ENCODE results near the gene AQP3. TPM values are rescaled to one million over a fixed set of nuclear protein-coding genes. Genes with fewer than 3 reads are reported as not detected.

AQP3 gene
- total and polyA plus RNA-seq, 2 of the 8 experiments (the other 6 are each of a cell fraction or from before 2014, with no cell fraction given) = 2.6 to 7.6 TPM

- FAIRE-seq (peak; percentile 88), DNase-seq (ENCODE audit: low read depth in 1 of 2, low spot score in 2 of 2) (peak; percentile 96 to 97)
- Histone ChIP-seq H3K27ac (ENCODE audit: low read depth, low read length) (no peak within 1 kb of the TSS), H3K27me3 (replicated peaks in 1 of 4; ENCODE audit: control insufficient read depth in 3 of 4, extremely low read depth in 1 of 4, insufficient read depth in 3 of 4, low read length in 3 of 4) (no peaks in the 10 kb centered on the region), H3K4ac (replicated peaks; ENCODE audit: insufficient read length, low read depth, low read length) (no peak within 1 kb of the TSS), H2BK5ac (ENCODE audit: low read depth, low read length) (no peak within 1 kb of the TSS), H2BK20ac (ENCODE audit: low read length) (no peak within 1 kb of the TSS), H4K8ac (ENCODE audit: extremely low read depth, insufficient read depth, low read length) (peak within 1 kb of the TSS; percentile 68), H2BK120ac (replicated peaks; ENCODE audit: low read depth, low read length) (no peak within 1 kb of the TSS), H2AK5ac (ENCODE audit: low read depth, low read length) (no peak within 1 kb of the TSS), H3K23me2 (ENCODE audit: low read depth, low read length) (peaks cover 8% of the 10 kb centered on the region; the same call in 1 of the 2 replicates), H2BK15ac (ENCODE audit: low read length) (no peak within 1 kb of the TSS), H4K20me1 (replicated peaks in 1 of 2; ENCODE audit: control insufficient read depth in 1 of 2, insufficient read depth in 2 of 2, low read length in 2 of 2) (peaks cover 3 to 4% of the 10 kb centered on the region in 2 experiments), H3K36me3 (ENCODE audit: control insufficient read depth in 2 of 4, insufficient read depth in 4 of 4, low read length in 3 of 4) (peaks cover 12 to 22% (median 17%) of the 10 kb centered on the region in 4 experiments), H3K79me1 (ENCODE audit: low read depth, low read length) (peaks cover 5% of the 10 kb centered on the region; the same call in 1 of the 2 replicates), H3K4me3 (ENCODE audit: extremely low read depth in 1 of 4, insufficient read depth in 2 of 4, low read depth in 3 of 4, low read length in 4 of 4) (peak within 1 kb of the TSS; percentile 86 to 98 (median 94)), H3K9me3 (ENCODE audit: insufficient read depth in 2 of 2, low read depth in 1 of 2, low read length in 1 of 2) (no peaks in the 10 kb centered on the region), H2BK12ac (ENCODE audit: low read depth, low read length) (no peak within 1 kb of the TSS), H3K56ac (replicated peaks; ENCODE audit: insufficient read length, low read depth, low read length) (no peak within 1 kb of the TSS), H3K79me2 (ENCODE audit: control insufficient read depth in 1 of 2, insufficient read depth in 2 of 2, low read length in 2 of 2) (peaks cover 7 to 21% of the 10 kb centered on the region in 2 experiments), H3K4me1 (replicated peaks in 1 of 4; ENCODE audit: control insufficient read depth in 3 of 4, insufficient read depth in 4 of 4, low read length in 3 of 4) (peaks cover 0 to 2% (median 0%) of the 10 kb centered on the region in 4 experiments; a peak in 1 of 7 replicates), H3K4me2 (ENCODE audit: insufficient read depth in 1 of 2, low read depth in 2 of 2, low read length in 2 of 2) (peak within 1 kb of the TSS; percentile 85 to 87), H2AFZ (ENCODE audit: low read length) (peak within 1 kb of the TSS; percentile 65; the same call in 1 of the 2 replicates), H3K9ac (replicated peaks in 1 of 4; ENCODE audit: extremely low read depth in 1 of 4, low read depth in 3 of 4, low read length in 3 of 4) (peak within 1 kb of the TSS; percentile 57 to 79 (median 64)), H3K23ac (ENCODE audit: insufficient read length) (no peak within 1 kb of the TSS), H3K18ac (ENCODE audit: extremely low read depth, low read length) (peak within 1 kb of the TSS; percentile 60; the same call in 1 of the 2 replicates), H4K91ac (replicated peaks; ENCODE audit: insufficient read length, low read length) (no peak within 1 kb of the TSS), H4K5ac (ENCODE audit: insufficient read length, low read depth, low read length) (no peak within 1 kb of the TSS), H3K14ac (ENCODE audit: insufficient read length) (no peak within 1 kb of the TSS)
- CTCF ChIA-PET (ENCODE audit: partially characterized antibody) = interaction anchor here (0.6 to 20.9 kb wide), 7 partner anchors 19 to 111 kb away, joined by 3 to 358 read pairs (median 8); partner anchors contain the start of genes AQP3 and AQP7
- WGBS, 2 experiments (ENCODE audit: extremely low coverage in 1 of 2, insufficient coverage in 1 of 2, insufficient read length in 1 of 2, insufficient replicate concordance in 2 of 2, low coverage in 1 of 2, low lambda C conversion rate in 2 of 2, missing lambda C conversion rate in 1 of 2) = 2% methylated on average over 32 of the region's 32 CpGs; no CpG with 5 or more reads in 1 of the 2 experiments
- POLR2A ChIA-PET (ENCODE audit: partially characterized antibody) = interaction anchor here (0.7 to 3.7 kb wide), 11 partner anchors 10 to 203 kb away, joined by 3 to 34 read pairs (median 3); partner anchors contain the start of genes AQP3 and NFX1
- TF ChIP-seq SIX5 (IDR thresholded peaks at IDR 0.05; ENCODE audit: low read depth, low read length) = no peak
- TF ChIP-seq SUZ12 (IDR thresholded peaks at IDR 0.05; ENCODE audit: low read length) = no peak
- TF ChIP-seq FOSL1 (IDR thresholded peaks at IDR 0.05; ENCODE audit: insufficient read depth, low read depth, low read length) = no peak
- TF ChIP-seq POLR2AphosphoS5 (IDR thresholded peaks at IDR 0.05; ENCODE audit: low read depth, low read length) = peak; percentile 36; the same call in 1 of the 2 replicates
- no peak for TF ChIP-seq RAD21 (IDR thresholded peaks at IDR 0.05 in 1 of 2, conservative IDR thresholded peaks at IDR 0.05 in 1 of 2; ENCODE audit: low read depth in 2 of 2, low read length in 2 of 2)
- TF ChIP-seq PHF8 (conservative IDR thresholded peaks at IDR 0.05; ENCODE audit: low read depth, low read length) = peak; percentile 66
Measured at GRCh38 chr9:33473643-33474352, 26.4 kb upstream of the AQP3 start, which contains the start of gene NOL6. TSS of gene NOL6 (minus strand) at chr9:33473924. CDS start at chr9:33473842, 82 bp downstream.
